ENCODE results near the gene CABLES2. TPM values are rescaled to one million over a fixed set of nuclear protein-coding genes. Genes with fewer than 3 reads are reported as not detected.

The CABLES2 gene
- total and polyA plus RNA-seq, 2 of the 4 experiments (the other 2 are of a cell fraction): 1.4 to 5.1 TPM

DNA sequence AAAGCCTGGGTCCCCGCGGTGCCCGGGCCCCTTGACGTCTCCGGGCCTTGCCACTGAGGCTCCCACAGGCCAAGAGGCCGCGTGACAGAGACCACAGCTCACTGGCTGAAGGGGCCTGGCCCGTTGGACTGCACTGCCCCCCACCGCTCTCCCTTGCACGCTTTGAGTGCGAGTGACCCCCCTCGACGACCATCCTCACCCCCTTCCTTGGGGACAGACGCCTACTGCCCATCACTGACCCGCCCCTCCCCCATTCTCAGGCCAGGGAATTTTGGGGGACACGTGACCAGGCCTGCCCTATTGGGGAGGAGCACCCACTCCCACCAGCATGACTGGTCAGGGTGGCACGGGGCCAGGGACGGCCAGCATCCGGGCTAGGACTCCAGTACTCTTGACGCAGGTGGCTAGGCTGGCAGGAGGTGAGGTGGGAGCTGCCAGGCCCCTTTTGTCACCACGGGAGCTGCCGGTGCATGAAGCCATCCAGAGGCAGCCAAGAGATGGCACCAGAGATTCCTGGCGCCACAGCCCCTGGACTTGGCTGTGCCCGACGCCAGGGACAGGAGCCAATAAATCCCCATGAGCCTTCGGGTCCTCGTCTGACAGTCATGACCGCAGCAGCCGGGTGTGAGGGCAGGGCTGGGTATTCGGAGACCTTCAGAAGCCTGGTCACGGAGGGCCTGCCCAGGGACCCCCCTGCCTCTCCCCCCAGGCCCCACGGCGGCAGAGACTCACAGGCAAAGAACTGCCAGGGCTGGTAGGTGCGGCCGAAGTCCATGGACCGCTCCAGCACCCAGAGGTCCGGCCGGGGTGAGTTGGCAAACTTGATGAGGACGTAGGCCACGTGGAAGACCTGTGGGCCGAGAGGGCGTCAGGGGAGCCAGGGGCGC is 54.4 kb downstream of the CABLES2 start (continued):
- no peak for TF ChIP-seq RFX5 (IDR thresholded peaks at IDR 0.05; ENCODE audit: low read depth, low read length)

DNA sequence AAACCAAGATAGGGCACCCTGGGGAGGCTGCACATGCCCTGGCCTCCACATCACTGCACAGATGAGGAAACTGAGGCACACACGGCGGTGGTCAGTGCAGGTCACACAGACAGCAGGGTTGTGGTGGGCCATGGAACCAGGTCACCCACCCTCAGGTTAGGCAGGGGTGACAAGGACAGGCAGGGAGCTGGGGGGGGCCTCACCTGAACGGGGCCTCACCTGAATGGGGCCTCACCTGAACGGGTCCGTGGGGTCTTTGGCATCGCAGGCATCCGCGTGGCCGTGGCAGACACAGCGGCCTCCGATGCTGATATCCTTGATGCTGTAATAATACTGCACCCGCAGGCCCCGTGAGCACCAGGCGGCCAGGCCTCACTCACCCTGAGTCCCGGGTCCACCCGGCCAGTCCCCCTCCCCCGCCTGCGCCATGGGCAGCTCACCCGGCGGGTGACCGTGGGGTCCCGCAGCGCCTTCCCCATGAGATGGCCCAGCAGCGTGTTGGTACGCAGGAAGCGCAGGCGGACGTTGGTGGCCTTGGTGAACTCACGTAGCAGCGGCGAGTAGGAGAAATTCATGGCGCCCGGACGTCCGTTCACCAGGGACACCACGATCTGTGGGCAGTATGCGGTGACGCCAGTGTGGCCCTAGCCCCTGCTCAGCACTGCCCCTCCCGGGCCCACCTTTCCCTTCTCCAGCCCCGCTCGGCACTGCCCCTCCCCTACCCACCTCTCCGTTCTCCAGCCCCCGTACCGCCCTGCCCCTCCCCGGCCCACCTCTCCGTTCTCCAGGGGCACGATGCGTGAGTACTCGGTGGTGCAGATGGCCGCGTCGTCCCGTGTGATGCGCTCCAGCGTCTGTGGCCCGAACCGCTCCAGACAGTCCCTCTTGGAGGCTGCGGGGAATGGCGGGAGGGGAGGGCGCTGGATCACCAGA is 55.4 kb downstream of the CABLES2 start:
- Histone ChIP-seq H3K23ac (ENCODE audit: low read depth, low read length) (no peak overlapping the region), H4K8ac (ENCODE audit: low read depth in 2 of 2, low read length in 2 of 2) (no peak overlapping the region), H3K18ac (ENCODE audit: low read depth, low read length) (no peak overlapping the region), H3K9me3 (ENCODE audit: control insufficient read depth, insufficient read depth, low read length) (no peaks in the 10 kb centered on the region), H3K4me3 (ENCODE audit: insufficient read depth, low read depth, low read length) (no peak overlapping the region), H3K4ac (ENCODE audit: low read depth, low read length) (no peak overlapping the region), H4K20me1 (ENCODE audit: insufficient read depth, low read length) (no peaks in the 10 kb centered on the region), H2BK120ac (ENCODE audit: low read depth, low read length) (no peak overlapping the region), H3K14ac (replicated peaks; ENCODE audit: low read depth, low read length) (no peak overlapping the region), H3K56ac (ENCODE audit: extremely low read depth, insufficient read depth, low read length) (no peak overlapping the region), H3K36me3 (ENCODE audit: control insufficient read depth, insufficient read depth, low read length) (peaks cover 9% of the 10 kb centered on the region; the same call in 1 of the 2 replicates), H4K91ac (ENCODE audit: insufficient read depth, low read depth, low read length) (no peak overlapping the region), H2BK15ac (ENCODE audit: low read depth, low read length) (no peak overlapping the region), H3K27me3 (ENCODE audit: control insufficient read depth, insufficient read depth, low read length) (no peaks in the 10 kb centered on the region), H2AK5ac (ENCODE audit: low read depth, low read length) (no peak overlapping the region), H3K9me1 (ENCODE audit: insufficient read depth, low read length) (no peaks in the 10 kb centered on the region), H3K4me2 (ENCODE audit: low read depth, low read length) (no peak overlapping the region), H4K5ac (ENCODE audit: low read depth, low read length) (no peak overlapping the region), H2BK5ac (ENCODE audit: low read depth, low read length, poor library complexity, severe bottlenecking) (no peak overlapping the region), H3K27ac (ENCODE audit: insufficient read depth, low read length) (no peak overlapping the region), H2AFZ (replicated peaks; ENCODE audit: low read length, poor library complexity) (no peak overlapping the region), H3K4me1 (ENCODE audit: control insufficient read depth, insufficient read depth, low read length) (peaks cover 16% of the 10 kb centered on the region), H2BK20ac (ENCODE audit: low read depth, low read length) (no peak overlapping the region), H3K9ac (ENCODE audit: low read depth, low read length) (no peak overlapping the region), H2AK9ac (replicated peaks; ENCODE audit: low read depth, low read length, poor library complexity) (no peak overlapping the region), H3K79me1 (ENCODE audit: low read depth in 1 of 2, low read length in 2 of 2) (no peaks in the 10 kb centered on the region)
- DNase-seq (no peak), ATAC-seq (ENCODE audit: low read depth) (no peak)
- in situ Hi-C loops (cut with MboI; ENCODE audit: low sequenced_read_pairs): no loop called here
- TF ChIP-seq RCOR1 (IDR thresholded peaks at IDR 0.05; ENCODE audit: insufficient replicate concordance, low read length) (no peak), POLR2A (IDR thresholded peaks at IDR 0.05; ENCODE audit: low read depth, low read length) (no peak), CHD1 (IDR thresholded peaks at IDR 0.05; ENCODE audit: low read depth, low read length) (no peak), MXI1 (IDR thresholded peaks at IDR 0.05; ENCODE audit: borderline replicate concordance, low read depth, low read length) (no peak)
- WGBS, 2 experiments (ENCODE audit: extremely low coverage in 2 of 2, insufficient read length in 1 of 2): 96% methylated on average over 47 of the region's 60 CpGs; no CpG with 5 or more reads in 1 of the 2 experiments
- intact Hi-C loops (cut with micrococcal nuclease): no loop called here
- ChIA-PET CTCF (no interaction called here), POLR2A (ENCODE audit: unreplicated experiment) (no interaction called here)
- BruUV-seq (replicated peaks): no TSS peak
- dilution Hi-C loops (cut with HindIII; ENCODE audit: low sequenced_read_pairs, unreplicated experiment): no loop called here

All from IMR-90 (cell line).